SJCRH30 (cell line): ENCODE measurements around the gene DIS3L2. TPM values are rescaled to one million over a fixed set of nuclear protein-coding genes. Genes with fewer than 3 reads are reported as not detected.
"Not testable (repeated sequence)": the region's sequence is repeated elsewhere in the genome, so short reads cannot be mapped to it uniquely, and the experiment has no call there.

ENCODE experiments used
- DNase-seq, 2 experiments: peaks; one replicate each; pipeline ENCODE4 v3.0.0-alpha.2; 2015 to 2020
- H3K27ac ChIP-seq: fragments of 250-450 bp; sonication (Bioruptor Pico); 2 replicates; pipeline ENCODE4 v1.5.1; 2020; ENCODE audit warnings: mild to moderate bottlenecking, moderate library complexity
- H3K27me3 ChIP-seq: fragments of 250-450 bp; sonication (Bioruptor Pico); 2 replicates; pipeline ENCODE4 v1.5.1; 2020; ENCODE audit warnings: mild to moderate bottlenecking, moderate library complexity
- H3K36me3 ChIP-seq: fragments of 250-450 bp; sonication (Bioruptor Pico); 2 replicates; pipeline ENCODE4 v1.5.1; 2020; ENCODE audit warnings: mild to moderate bottlenecking, moderate library complexity
- H3K4me1 ChIP-seq: fragments of 250-450 bp; sonication (Bioruptor Pico); 2 replicates; pipeline ENCODE4 v1.5.1; 2020; ENCODE audit warnings: mild to moderate bottlenecking, moderate library complexity
- H3K4me3 ChIP-seq: fragments of 250-450 bp; sonication (Bioruptor Pico); 2 replicates; pipeline ENCODE4 v1.5.1; 2020; ENCODE audit warnings: mild to moderate bottlenecking, moderate library complexity
- H3K9me3 ChIP-seq: fragments of 250-450 bp; sonication (Bioruptor Pico); replicated peaks from 2 replicates; pipeline ENCODE4 v1.5.1; 2020; ENCODE audit warnings: mild to moderate bottlenecking, moderate library complexity
- total RNA-seq: library from RNA; depleted of rRNA; stranded (reverse); fragments of >200 nt; shearing (Covaris generic); gene quantifications from 2 replicates; pipeline ENCODE4 v1.2.3, GENCODE V29; 2014

The DIS3L2 gene
- total RNA-seq, 1 experiment from 2014 or later: 33.2 TPM

GRCh38 chr2:232027530-232027929 is 66.0 kb downstream of the DIS3L2 start:
- peaks cover 13% of the 10 kb centered on the region for H3K36me3 ChIP-seq
- H3K4me1 ChIP-seq: peaks cover 73% of the 10 kb centered on the region
- H3K9me3 ChIP-seq: no peaks in the 10 kb centered on the region
- no peaks in the 10 kb centered on the region for H3K27me3 ChIP-seq
- peak overlapping the region; percentile 37 for H3K27ac ChIP-seq
- H3K4me3 ChIP-seq: no peak overlapping the region
- no peak for DNase-seq

GRCh38 chr2:232028071-232028470 is 66.6 kb downstream of the DIS3L2 start:
- Histone ChIP-seq H3K4me1 (peaks cover 68% of the 10 kb centered on the region), H3K27ac (peak overlapping the region; percentile 19; the same call in 1 of the 2 replicates), H3K4me3 (no peak overlapping the region), H3K9me3 (no peaks in the 10 kb centered on the region), H3K27me3 (no peaks in the 10 kb centered on the region), H3K36me3 (peaks cover 13% of the 10 kb centered on the region)
- no peak for DNase-seq

GRCh38 chr2:232028631-232029030 is 67.1 kb downstream of the DIS3L2 start:
- H3K27me3 ChIP-seq: no peaks in the 10 kb centered on the region
- peaks cover 62% of the 10 kb centered on the region for H3K4me1 ChIP-seq
- peaks cover 13% of the 10 kb centered on the region for H3K36me3 ChIP-seq
- no peak overlapping the region for H3K4me3 ChIP-seq
- no peaks in the 10 kb centered on the region for H3K9me3 ChIP-seq
- peak overlapping the region; percentile 19; the same call in 1 of the 2 replicates for H3K27ac ChIP-seq
- peak; percentile 78 to 83 for DNase-seq

GRCh38 chr2:232029346-232029745 is 67.8 kb downstream of the DIS3L2 start:
- Histone ChIP-seq H3K9me3 (no peaks in the 10 kb centered on the region), H3K36me3 (peaks cover 13% of the 10 kb centered on the region), H3K27me3 (no peaks in the 10 kb centered on the region), H3K27ac (peak overlapping the region; percentile 19; the same call in 1 of the 2 replicates), H3K4me1 (peaks cover 55% of the 10 kb centered on the region), H3K4me3 (no peak overlapping the region)
- peak in 1 of 2 experiments; percentile 64 for DNase-seq

GRCh38 chr2:232030229-232030628 is 68.7 kb downstream of the DIS3L2 start:
- H3K4me3 ChIP-seq: no peak overlapping the region
- no peak overlapping the region for H3K27ac ChIP-seq
- peaks cover 48% of the 10 kb centered on the region for H3K4me1 ChIP-seq
- H3K9me3 ChIP-seq: peaks cover 6% of the 10 kb centered on the region; the same call in 1 of the 2 replicates
- no peaks in the 10 kb centered on the region for H3K27me3 ChIP-seq
- H3K36me3 ChIP-seq: peaks cover 13% of the 10 kb centered on the region
- peak; percentile 25 to 40 for DNase-seq

GRCh38 chr2:232035292-232035691 is 73.8 kb downstream of the DIS3L2 start:
- DNase-seq, H3K4me3 ChIP-seq, H3K27me3 ChIP-seq, H3K27ac ChIP-seq, H3K4me1 ChIP-seq: not testable (repeated sequence)
- Histone ChIP-seq H3K9me3 (peaks cover 19% of the 10 kb centered on the region), H3K36me3 (peaks cover 12% of the 10 kb centered on the region)

- not testable (repeated sequence) for H3K27me3 ChIP-seq, H3K36me3 ChIP-seq, H3K4me3 ChIP-seq, H3K27ac ChIP-seq, H3K4me1 ChIP-seq, DNase-seq
- peaks cover 19% of the 10 kb centered on the region for H3K9me3 ChIP-seq
These were observed 75.4 kb downstream of the DIS3L2 start for GRCh38 chr2:232036876-232037275.

- no peaks in the 10 kb centered on the region for H3K27me3 ChIP-seq
- no peaks in the 10 kb centered on the region for H3K4me1 ChIP-seq
- H3K36me3 ChIP-seq: 0 out of 2 replicates have a peak, but pooled peaks cover 3% of the 10 kb centered on the region
- H3K9me3 ChIP-seq: peaks cover 19% of the 10 kb centered on the region
- no peak overlapping the region for H3K27ac ChIP-seq
- no peak overlapping the region for H3K4me3 ChIP-seq
- no peak for DNase-seq
These were observed 76.9 kb downstream of the DIS3L2 start for GRCh38 chr2:232038251-232038880.

- DNase-seq: no peak
- Histone ChIP-seq H3K4me3 (no peak overlapping the region), H3K27ac (no peak overlapping the region), H3K36me3 (0 out of 2 replicates have a peak, but pooled peaks cover 3% of the 10 kb centered on the region), H3K9me3 (peaks cover 19% of the 10 kb centered on the region), H3K27me3 (no peaks in the 10 kb centered on the region), H3K4me1 (no peaks in the 10 kb centered on the region)
These were observed 77.5 kb downstream of the DIS3L2 start for GRCh38 chr2:232038881-232039485.

- Histone ChIP-seq H3K27ac (no peak overlapping the region), H3K36me3 (no peaks in the 10 kb centered on the region), H3K4me1 (no peaks in the 10 kb centered on the region), H3K9me3 (no peaks in the 10 kb centered on the region), H3K27me3 (no peaks in the 10 kb centered on the region), H3K4me3 (no peak overlapping the region)
- no peak for DNase-seq
These were observed 81.5 kb downstream of the DIS3L2 start for GRCh38 chr2:232042911-232043574.

GRCh38 chr2:232043966-232044365 is 82.5 kb downstream of the DIS3L2 start:
- H3K27ac ChIP-seq: no peak overlapping the region
- no peak for DNase-seq

GRCh38 chr2:232049350-232049749 is 87.8 kb downstream of the DIS3L2 start:
- Histone ChIP-seq H3K27ac (no peak overlapping the region), H3K9me3 (no peaks in the 10 kb centered on the region), H3K36me3 (no peaks in the 10 kb centered on the region), H3K27me3 (no peaks in the 10 kb centered on the region), H3K4me3 (no peak overlapping the region), H3K4me1 (no peaks in the 10 kb centered on the region)
- no peak for DNase-seq

More at GRCh38 chr2:232043966-232044365, 82.5 kb downstream of the DIS3L2 start:
- Histone ChIP-seq H3K4me3 (no peak overlapping the region), H3K36me3 (no peaks in the 10 kb centered on the region), H3K27me3 (no peaks in the 10 kb centered on the region), H3K9me3 (no peaks in the 10 kb centered on the region), H3K4me1 (no peaks in the 10 kb centered on the region)

GRCh38 chr2:232052591-232052990 is 91.1 kb downstream of the DIS3L2 start:
- H3K4me1 ChIP-seq: no peaks in the 10 kb centered on the region
- DNase-seq: no peak
- no peaks in the 10 kb centered on the region for H3K9me3 ChIP-seq
- no peak overlapping the region for H3K4me3 ChIP-seq
- peaks cover 3% of the 10 kb centered on the region; the same call in 1 of the 2 replicates for H3K36me3 ChIP-seq
- H3K27ac ChIP-seq: no peak overlapping the region
- no peaks in the 10 kb centered on the region for H3K27me3 ChIP-seq

GRCh38 chr2:232053777-232054176 is 92.3 kb downstream of the DIS3L2 start:
- Histone ChIP-seq H3K36me3 (peaks cover 3% of the 10 kb centered on the region; the same call in 1 of the 2 replicates), H3K27me3 (no peaks in the 10 kb centered on the region), H3K4me1 (no peaks in the 10 kb centered on the region), H3K4me3 (no peak overlapping the region), H3K27ac (no peak overlapping the region), H3K9me3 (no peaks in the 10 kb centered on the region)
- no peak for DNase-seq
